SK-N-SH (cell line): ENCODE data around the gene AIF1. TPM values are rescaled to one million over a fixed set of nuclear protein-coding genes. Genes with fewer than 3 reads are reported as not detected.

Source experiments
- CTCF ChIA-PET: fragments of 300-600, 350-600 bp; formaldehyde crosslinking; extraction: SDS; loops from one replicate; lab custom pipeline; 2021; lab: Yijun Ruan, JAX
- POLR2A ChIA-PET: fragments of 350-600 bp; sonication (Branson Sonifier 250); formaldehyde crosslinking; extraction: SDS; loops from one replicate; lab custom pipeline; 2020; ENCODE audit warnings: antibody characterized with exemption, inconsistent platforms; lab: Yijun Ruan, JAX
- DNase-seq: peaks from one replicate; pipeline ENCODE4 v3.0.0; 2012
- H2AFZ ChIP-seq: fragments of 200-600 bp; sonication (generic); 2 replicates; pipeline ENCODE4 v1.8.1; 2016; ENCODE audit warnings: antibody characterized with exemption, mild to moderate bottlenecking, low read depth
- H3F3A ChIP-seq: fragments of 200-600 bp; sonication (generic); replicated peaks from 2 replicates; pipeline ENCODE3; 2016; ENCODE audit warnings: antibody characterized with exemption, mild to moderate bottlenecking; ENCODE audit not compliant: insufficient read depth
- H3K27ac ChIP-seq, 2 experiments: fragments of 200-500 bp in 1 of 2; fragments of 200-600 bp in 1 of 2; sonication (Bioruptor generic) in 1 of 2; sonication (generic), shearing (Covaris generic) in 1 of 2; 2 replicates each; pipeline versions ENCODE4 v1.5.1 to v1.6.1; 2014 to 2016; ENCODE audit warnings: low read depth in 2 of 2, inconsistent platforms in 1 of 2, low read length in 1 of 2, mild to moderate bottlenecking in 1 of 2, mixed read lengths in 1 of 2
- H3K27me3 ChIP-seq: fragments of 200-600 bp; sonication (generic), shearing (Covaris generic); 2 replicates; pipeline ENCODE4 v1.6.1; 2016; ENCODE audit warnings: mixed run types; ENCODE audit not compliant: insufficient read depth
- H3K36me3 ChIP-seq, 2 experiments: fragments of 200-500 bp in 1 of 2; fragments of 200-600 bp in 1 of 2; sonication (Bioruptor generic) in 1 of 2; sonication (generic) in 1 of 2; replicated peaks in 1 of 2; 2 replicates each; pipeline versions ENCODE3 to v1.5.1; 2014 to 2016; ENCODE audit warnings: low read length in 1 of 2, mild to moderate bottlenecking in 1 of 2; ENCODE audit not compliant: insufficient read depth in 2 of 2, control insufficient read depth in 1 of 2
- H3K4me1 ChIP-seq, 2 experiments: fragments of 200-500 bp in 1 of 2; fragments of 200-600 bp in 1 of 2; sonication (Bioruptor generic) in 1 of 2; sonication (generic), shearing (Covaris generic) in 1 of 2; 2 replicates each; pipeline versions ENCODE4 v1.5.1 to v1.6.1; 2014 to 2016; ENCODE audit warnings: low read depth in 1 of 2, low read length in 1 of 2, mixed run types in 1 of 2; ENCODE audit not compliant: insufficient read depth in 2 of 2, control insufficient read depth in 1 of 2
- H3K4me2 ChIP-seq: fragments of 200-600 bp; sonication (generic), shearing (Covaris generic); 2 replicates; pipeline ENCODE4 v1.6.1; 2017; ENCODE audit warnings: mixed run types
- H3K4me3 ChIP-seq, 2 experiments: fragments of 200-500 bp in 1 of 2; fragments of 200-600 bp in 1 of 2; sonication (Bioruptor generic) in 1 of 2; sonication (generic), shearing (Covaris generic) in 1 of 2; 2 replicates each; pipeline versions ENCODE4 v1.5.1 to v1.8.1; 2014 to 2016; ENCODE audit warnings: low read depth in 2 of 2, inconsistent platforms in 1 of 2, low read length in 1 of 2, mild to moderate bottlenecking in 1 of 2, mixed read lengths in 1 of 2, moderate library complexity in 1 of 2
- H3K79me2 ChIP-seq: fragments of 200-600 bp; sonication (generic); 2 replicates; pipeline ENCODE4 v1.8.1; 2017; ENCODE audit warnings: mild to moderate bottlenecking; ENCODE audit not compliant: insufficient read depth
- H3K9ac ChIP-seq: fragments of 200-600 bp; sonication (generic); 2 replicates; pipeline ENCODE4 v1.6.1; 2017; ENCODE audit warnings: mixed run types
- H3K9me2 ChIP-seq: fragments of 200-600 bp; sonication (generic); 2 replicates; pipeline ENCODE4 v1.6.1; 2017; ENCODE audit warnings: mixed run types
- H3K9me3 ChIP-seq: fragments of 200-600 bp; sonication (generic); 2 replicates; pipeline ENCODE4 v1.6.1; 2017; ENCODE audit warnings: mixed run types, mild to moderate bottlenecking, moderate library complexity
- H4K20me1 ChIP-seq: fragments of 200-600 bp; sonication (generic); 2 replicates; pipeline ENCODE4 v1.6.1; 2017; ENCODE audit warnings: mild to moderate bottlenecking, mixed run types; ENCODE audit not compliant: insufficient read depth
- CHD2 ChIP-seq: fragments of 150-350 bp; IDR thresholded peaks from 2 replicates; pipeline ENCODE4 v1.6.1; 2018; ENCODE audit warnings: low read length; ENCODE audit not compliant: partially characterized antibody
- EP300 ChIP-seq, 2 experiments: IDR thresholded peaks; 2 replicates each; pipeline versions ENCODE4 v1.4.0 to v1.6.1; 2012; ENCODE audit warnings: borderline replicate concordance in 1 of 2, low read depth in 1 of 2, low read length in 1 of 2
- FOXJ3 ChIP-seq: sonication (generic); formaldehyde crosslinking; IDR thresholded peaks from 2 replicates; pipeline ENCODE4 v1.5.1; 2020; ENCODE audit warnings: mild to moderate bottlenecking, missing genetic modification reagents
- FOXM1 ChIP-seq: IDR thresholded peaks from 2 replicates; pipeline ENCODE4 v1.4.0; 2012; ENCODE audit warnings: low read depth, mild to moderate bottlenecking
- JUND ChIP-seq: IDR thresholded peaks from 2 replicates; pipeline ENCODE4 v1.4.0; 2012
- NFIC ChIP-seq: IDR thresholded peaks from 2 replicates; pipeline ENCODE4 v1.4.0; 2012; ENCODE audit warnings: borderline replicate concordance
- RFX5 ChIP-seq: IDR thresholded peaks from 2 replicates; pipeline ENCODE4 v1.6.1; 2012; ENCODE audit warnings: mild to moderate bottlenecking, improper control_type of control experiment, low read length
- RXRA ChIP-seq: IDR thresholded peaks from 2 replicates; pipeline ENCODE4 v1.4.0; 2012; ENCODE audit warnings: low read depth, mild to moderate bottlenecking, borderline replicate concordance
- SIN3A ChIP-seq: IDR thresholded peaks from 2 replicates; pipeline ENCODE4 v1.6.1; 2012; ENCODE audit warnings: low read depth, mild to moderate bottlenecking, low read length, moderate library complexity, borderline replicate concordance
- TCF12 ChIP-seq: IDR thresholded peaks from 2 replicates; pipeline ENCODE4 v1.4.0; 2012
- YY1 ChIP-seq: IDR thresholded peaks from 2 replicates; pipeline ENCODE4 v1.4.0; 2012; ENCODE audit warnings: low read depth, mild to moderate bottlenecking
- WGBS: methylation state at CpG from one replicate; pipeline ENCODE4 v1.1.6; 2017; ENCODE audit warnings: low lambda C conversion rate; 5-methylcytosine and 5-hydroxymethylcytosine counted together
- polyA plus RNA-seq, 3 experiments: library from polyadenylated mRNA; depleted of rRNA; stranded (reverse); fragments of >200 nt; gene quantifications; 2 replicates each; pipeline ENCODE4 v1.2.3, GENCODE V29; 2012
- TF ChIP-seq, protein P1 (sequence below): IDR thresholded peaks from 2 replicates; pipeline ENCODE4 v1.4.0; 2012; ENCODE audit warnings: low read depth
- TF ChIP-seq, protein P2 (sequence below): fragments of 200-600 bp; sonication (generic); IDR thresholded peaks from 2 replicates; pipeline ENCODE4 v1.6.1; 2017; ENCODE audit warnings: antibody characterized with exemption, mild to moderate bottlenecking, moderate library complexity
- TF ChIP-seq, protein P3 (sequence below): IDR thresholded peaks from 2 replicates; pipeline ENCODE4 v1.6.1; 2012; ENCODE audit warnings: mild to moderate bottlenecking, low read depth, low read length, moderate library complexity

The AIF1 gene
- polyA plus RNA-seq, 1 of the 3 experiments (the other 2 are of a cell fraction) = not detected

DNA sequence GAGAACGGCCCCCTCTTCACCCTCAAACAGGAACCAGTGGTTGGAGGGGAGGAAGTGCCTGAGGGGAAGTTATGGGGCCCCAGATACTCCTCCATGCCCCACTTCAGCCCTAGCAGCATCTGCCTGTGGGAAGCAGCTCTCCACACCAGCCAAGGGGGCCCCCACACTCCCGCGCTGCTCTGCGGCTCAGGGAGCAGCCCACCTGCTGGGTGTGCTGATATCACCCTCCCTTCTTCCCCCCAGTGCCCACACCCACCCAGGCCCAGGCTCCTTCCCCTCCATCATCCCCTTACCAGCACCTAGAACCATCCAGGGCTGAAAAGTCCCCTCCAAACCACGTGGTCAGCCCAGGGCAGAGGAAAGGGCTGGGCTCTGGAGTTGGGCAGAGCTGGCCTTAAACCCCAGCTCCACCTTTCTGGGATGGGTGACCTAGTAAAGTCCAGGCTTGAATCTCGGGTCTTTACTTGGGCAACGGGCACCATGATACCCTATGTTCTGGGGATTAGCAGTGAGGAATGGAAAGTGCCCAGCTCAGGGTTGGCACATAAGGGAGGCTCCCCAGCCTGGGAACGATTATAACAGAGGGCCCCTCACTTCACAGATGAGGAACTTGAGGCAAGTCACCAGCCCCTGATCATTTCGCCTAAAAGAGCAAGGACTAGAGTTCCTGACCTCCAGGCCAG is 28.3 kb upstream of the AIF1 start:
- no peak overlapping the region for H3K4me3 ChIP-seq
- peaks cover 0 to 1% of the 10 kb centered on the region in 2 experiments; a peak in 1 of 4 replicates for H3K4me1 ChIP-seq
- no peaks in the 10 kb centered on the region for H3K9me3 ChIP-seq
- no peaks in the 10 kb centered on the region for H4K20me1 ChIP-seq
- ChIA-PET POLR2A (no interaction called here), CTCF (interaction anchor here (1.1 to 17.6 kb wide), 3 partner anchors 11 to 38 kb away, joined by 4 to 312 read pairs (median 89); partner anchors contain the start of genes ATP6V1G2, NFKBIL1 and TNF)
- H3K9ac ChIP-seq = no peak overlapping the region
- no peaks in the 10 kb centered on the region for H3K79me2 ChIP-seq
- 45% methylated on average over 5 of the region's 9 CpGs for WGBS
- H3K36me3 ChIP-seq = no peaks in the 10 kb centered on the region
- no peaks in the 10 kb centered on the region for H3F3A ChIP-seq
- no peaks in the 10 kb centered on the region for H3K9me2 ChIP-seq
- no peak for DNase-seq
- no peaks in the 10 kb centered on the region for H3K27me3 ChIP-seq
- TF ChIP-seq TCF12 (no peak), RXRA (no peak), NFIC (no peak), FOXJ3 (CRISPR knock-in tag) (no peak), SIN3A (no peak)
- TF ChIP-seq, protein P1, sequence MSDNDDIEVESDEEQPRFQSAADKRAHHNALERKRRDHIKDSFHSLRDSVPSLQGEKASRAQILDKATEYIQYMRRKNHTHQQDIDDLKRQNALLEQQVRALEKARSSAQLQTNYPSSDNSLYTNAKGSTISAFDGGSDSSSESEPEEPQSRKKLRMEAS = no peak
- H3K27ac ChIP-seq = no peak overlapping the region
- no peak overlapping the region for H3K4me2 ChIP-seq
- H2AFZ ChIP-seq = no peak overlapping the region

DNA sequence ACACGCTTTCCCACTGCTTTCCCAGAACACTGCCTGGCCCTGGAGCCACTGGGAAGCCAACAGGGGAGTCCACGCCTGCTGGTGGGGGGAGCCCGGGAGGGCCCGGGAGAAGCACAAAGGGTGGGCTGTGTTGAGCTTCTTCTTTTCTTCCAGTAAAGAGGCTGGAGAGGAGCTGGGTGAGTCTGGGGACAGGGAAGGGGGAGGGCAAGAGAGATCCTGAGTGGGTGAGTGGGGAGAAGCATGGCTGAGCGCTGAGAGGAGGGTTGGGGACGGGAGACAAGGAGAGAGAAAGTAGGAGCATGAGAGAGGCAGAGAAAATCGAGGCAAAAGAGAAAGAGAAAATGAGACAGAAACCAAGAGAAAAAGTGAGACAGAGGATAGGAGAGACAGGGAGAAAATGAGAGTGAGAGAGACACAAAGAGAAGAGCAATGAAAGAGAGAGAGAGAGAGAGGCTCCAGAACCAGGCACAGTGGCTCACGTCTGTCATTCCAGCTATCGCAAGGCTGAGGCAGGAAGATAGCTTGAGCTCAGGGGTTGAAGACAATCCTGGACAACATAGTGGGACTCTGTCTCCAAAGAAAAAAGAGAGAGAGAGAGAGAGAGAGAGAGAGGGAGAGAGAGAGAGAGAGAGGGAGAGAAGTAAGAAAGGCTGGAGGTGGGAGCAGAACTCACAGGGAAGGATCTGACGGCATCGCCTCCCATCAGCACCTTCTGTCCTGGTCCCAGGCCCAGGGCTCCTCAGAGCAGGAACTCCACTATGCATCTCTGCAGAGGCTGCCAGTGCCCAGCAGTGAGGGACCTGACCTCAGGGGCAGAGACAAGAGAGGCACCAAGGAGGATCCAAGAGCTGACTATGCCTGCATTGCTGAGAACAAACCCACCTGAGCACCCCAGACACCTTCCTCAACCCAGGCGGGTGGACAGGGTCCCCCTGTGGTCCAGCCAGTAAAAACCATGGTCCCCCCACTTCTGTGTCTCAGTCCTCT is 26.9 kb upstream of the AIF1 start:
- no peaks in the 10 kb centered on the region for H3K79me2 ChIP-seq
- no peak overlapping the region for H3K27ac ChIP-seq
- H3K27me3 ChIP-seq = no peaks in the 10 kb centered on the region
- no peak overlapping the region for H3K4me3 ChIP-seq
- H3K36me3 ChIP-seq = no peaks in the 10 kb centered on the region
- H3K4me1 ChIP-seq = no peaks in the 10 kb centered on the region; a peak in 1 of 4 replicates
- ChIA-PET CTCF (interaction anchor here (1.5 to 17.6 kb wide), 6 partner anchors 7 to 42 kb away, joined by 3 to 312 read pairs (median 14); partner anchors contain the start of genes ATP6V1G2, LTB and NFKBIL1), POLR2A (no interaction called here)
- 82% methylated on average over 11 of the region's 12 CpGs for WGBS
- no peaks in the 10 kb centered on the region for H3K9me3 ChIP-seq
- no peak overlapping the region for H2AFZ ChIP-seq
- no peaks in the 10 kb centered on the region for H3K9me2 ChIP-seq
- no peak overlapping the region for H3K4me2 ChIP-seq
- DNase-seq = no peak
- H3K9ac ChIP-seq = no peak overlapping the region
- H3F3A ChIP-seq = no peaks in the 10 kb centered on the region
- no peaks in the 10 kb centered on the region for H4K20me1 ChIP-seq
- TF ChIP-seq CHD2 (no peak), SIN3A (no peak), YY1 (no peak), FOXJ3 (CRISPR knock-in tag) (no peak), JUND (no peak), FOXM1 (no peak), EP300 (IDR thresholded peaks at IDR 0.05; ENCODE audit: borderline replicate concordance in 1 of 2, low read depth in 1 of 2, low read length in 1 of 2) (no peak), RFX5 (no peak)
- TF ChIP-seq, protein P2, sequence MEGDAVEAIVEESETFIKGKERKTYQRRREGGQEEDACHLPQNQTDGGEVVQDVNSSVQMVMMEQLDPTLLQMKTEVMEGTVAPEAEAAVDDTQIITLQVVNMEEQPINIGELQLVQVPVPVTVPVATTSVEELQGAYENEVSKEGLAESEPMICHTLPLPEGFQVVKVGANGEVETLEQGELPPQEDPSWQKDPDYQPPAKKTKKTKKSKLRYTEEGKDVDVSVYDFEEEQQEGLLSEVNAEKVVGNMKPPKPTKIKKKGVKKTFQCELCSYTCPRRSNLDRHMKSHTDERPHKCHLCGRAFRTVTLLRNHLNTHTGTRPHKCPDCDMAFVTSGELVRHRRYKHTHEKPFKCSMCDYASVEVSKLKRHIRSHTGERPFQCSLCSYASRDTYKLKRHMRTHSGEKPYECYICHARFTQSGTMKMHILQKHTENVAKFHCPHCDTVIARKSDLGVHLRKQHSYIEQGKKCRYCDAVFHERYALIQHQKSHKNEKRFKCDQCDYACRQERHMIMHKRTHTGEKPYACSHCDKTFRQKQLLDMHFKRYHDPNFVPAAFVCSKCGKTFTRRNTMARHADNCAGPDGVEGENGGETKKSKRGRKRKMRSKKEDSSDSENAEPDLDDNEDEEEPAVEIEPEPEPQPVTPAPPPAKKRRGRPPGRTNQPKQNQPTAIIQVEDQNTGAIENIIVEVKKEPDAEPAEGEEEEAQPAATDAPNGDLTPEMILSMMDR = no peak
- TF ChIP-seq, protein P3, sequence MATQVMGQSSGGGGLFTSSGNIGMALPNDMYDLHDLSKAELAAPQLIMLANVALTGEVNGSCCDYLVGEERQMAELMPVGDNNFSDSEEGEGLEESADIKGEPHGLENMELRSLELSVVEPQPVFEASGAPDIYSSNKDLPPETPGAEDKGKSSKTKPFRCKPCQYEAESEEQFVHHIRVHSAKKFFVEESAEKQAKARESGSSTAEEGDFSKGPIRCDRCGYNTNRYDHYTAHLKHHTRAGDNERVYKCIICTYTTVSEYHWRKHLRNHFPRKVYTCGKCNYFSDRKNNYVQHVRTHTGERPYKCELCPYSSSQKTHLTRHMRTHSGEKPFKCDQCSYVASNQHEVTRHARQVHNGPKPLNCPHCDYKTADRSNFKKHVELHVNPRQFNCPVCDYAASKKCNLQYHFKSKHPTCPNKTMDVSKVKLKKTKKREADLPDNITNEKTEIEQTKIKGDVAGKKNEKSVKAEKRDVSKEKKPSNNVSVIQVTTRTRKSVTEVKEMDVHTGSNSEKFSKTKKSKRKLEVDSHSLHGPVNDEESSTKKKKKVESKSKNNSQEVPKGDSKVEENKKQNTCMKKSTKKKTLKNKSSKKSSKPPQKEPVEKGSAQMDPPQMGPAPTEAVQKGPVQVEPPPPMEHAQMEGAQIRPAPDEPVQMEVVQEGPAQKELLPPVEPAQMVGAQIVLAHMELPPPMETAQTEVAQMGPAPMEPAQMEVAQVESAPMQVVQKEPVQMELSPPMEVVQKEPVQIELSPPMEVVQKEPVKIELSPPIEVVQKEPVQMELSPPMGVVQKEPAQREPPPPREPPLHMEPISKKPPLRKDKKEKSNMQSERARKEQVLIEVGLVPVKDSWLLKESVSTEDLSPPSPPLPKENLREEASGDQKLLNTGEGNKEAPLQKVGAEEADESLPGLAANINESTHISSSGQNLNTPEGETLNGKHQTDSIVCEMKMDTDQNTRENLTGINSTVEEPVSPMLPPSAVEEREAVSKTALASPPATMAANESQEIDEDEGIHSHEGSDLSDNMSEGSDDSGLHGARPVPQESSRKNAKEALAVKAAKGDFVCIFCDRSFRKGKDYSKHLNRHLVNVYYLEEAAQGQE = no peak
